A673 (cell line): Measurements from ENCODE around the gene PRTFDC1.

Experiments
- EZH2 ChIP-seq: fragments of 200-600 bp; sonication (generic); IDR thresholded peaks from 2 replicates; pipeline ENCODE4 v1.6.1; 2017; ENCODE audit warnings: borderline replicate concordance, low read depth, mild to moderate bottlenecking, mixed read lengths, antibody characterized with exemption, low read length; ENCODE audit not compliant: poor library complexity, severe bottlenecking
- TF ChIP-seq, protein P1 (sequence below): fragments of 300-800, 200-600 bp; sonication (generic); conservative IDR thresholded peaks from 2 replicates; pipeline ENCODE4 v1.5.1; 2017; ENCODE audit warnings: low read depth, mild to moderate bottlenecking, antibody characterized with exemption, low read length, moderate library complexity, mixed read lengths

GRCh38 chr10:24853661-24854060, 98.7 kb downstream of the PRTFDC1 start:
- TF ChIP-seq, protein P1, sequence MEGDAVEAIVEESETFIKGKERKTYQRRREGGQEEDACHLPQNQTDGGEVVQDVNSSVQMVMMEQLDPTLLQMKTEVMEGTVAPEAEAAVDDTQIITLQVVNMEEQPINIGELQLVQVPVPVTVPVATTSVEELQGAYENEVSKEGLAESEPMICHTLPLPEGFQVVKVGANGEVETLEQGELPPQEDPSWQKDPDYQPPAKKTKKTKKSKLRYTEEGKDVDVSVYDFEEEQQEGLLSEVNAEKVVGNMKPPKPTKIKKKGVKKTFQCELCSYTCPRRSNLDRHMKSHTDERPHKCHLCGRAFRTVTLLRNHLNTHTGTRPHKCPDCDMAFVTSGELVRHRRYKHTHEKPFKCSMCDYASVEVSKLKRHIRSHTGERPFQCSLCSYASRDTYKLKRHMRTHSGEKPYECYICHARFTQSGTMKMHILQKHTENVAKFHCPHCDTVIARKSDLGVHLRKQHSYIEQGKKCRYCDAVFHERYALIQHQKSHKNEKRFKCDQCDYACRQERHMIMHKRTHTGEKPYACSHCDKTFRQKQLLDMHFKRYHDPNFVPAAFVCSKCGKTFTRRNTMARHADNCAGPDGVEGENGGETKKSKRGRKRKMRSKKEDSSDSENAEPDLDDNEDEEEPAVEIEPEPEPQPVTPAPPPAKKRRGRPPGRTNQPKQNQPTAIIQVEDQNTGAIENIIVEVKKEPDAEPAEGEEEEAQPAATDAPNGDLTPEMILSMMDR: no peak
- TF ChIP-seq EZH2: no peak
